Panc1 (cell line): ENCODE measurements around the gene U2SURP. TPM values are rescaled to one million over a fixed set of nuclear protein-coding genes. Genes with fewer than 3 reads are reported as not detected.

ENCODE experiments used
- ATAC-seq: fragments of 200-7000 bp; cut with Tn5 transposase; 2 replicates; pipeline ENCODE4 v1.9.1; 2020; ENCODE audit warnings: mild to moderate bottlenecking, moderate library complexity
- BruUV-seq: library from RNA; stranded (reverse); fragments of 400-500 nt; replicated peaks from 2 replicates; lab custom pipeline; 2021; lab: Mats Ljungman, UMichigan
- CTCF ChIA-PET: fragments of 300-600 bp; sonication (Branson Sonifier 250); formaldehyde crosslinking; loops from one replicate; lab custom pipeline; 2022; ENCODE audit warnings: antibody characterized with exemption; lab: Charles Lee
- POLR2A ChIA-PET: fragments of 300-600 bp; sonication (Branson Sonifier 250); formaldehyde crosslinking; loops from one replicate; lab custom pipeline; 2022; ENCODE audit warnings: antibody characterized with exemption; lab: Charles Lee
- DNase-seq: peaks from one replicate; pipeline ENCODE4 v3.0.0-alpha.2; 2010; ENCODE audit warnings: low read depth, low spot score
- H3K27ac ChIP-seq: 2 replicates; pipeline ENCODE4 v1.5.1; 2011; ENCODE audit warnings: mild to moderate bottlenecking, low read length, inconsistent platforms
- H3K27me3 ChIP-seq: fragments of 200-500 bp; sonication (Bioruptor generic); 2 replicates; pipeline ENCODE4 v1.6.0; 2014; ENCODE audit warnings: low read length, inconsistent platforms; ENCODE audit not compliant: control insufficient read depth, insufficient read depth
- H3K36me3 ChIP-seq: fragments of 200-500 bp; sonication (Bioruptor generic); 2 replicates; pipeline ENCODE4 v1.5.1; 2014; ENCODE audit warnings: inconsistent platforms, mild to moderate bottlenecking, low read length, moderate library complexity; ENCODE audit not compliant: control insufficient read depth, insufficient read depth
- H3K4me1 ChIP-seq: 2 replicates; pipeline ENCODE4 v1.5.1; 2011; ENCODE audit warnings: inconsistent platforms, mild to moderate bottlenecking, low read length, moderate library complexity; ENCODE audit not compliant: control insufficient read depth, insufficient read depth
- H3K4me3 ChIP-seq, 2 experiments: 2 replicates each; pipeline ENCODE4 v1.5.1; 2011 to 2012; ENCODE audit warnings: low read depth in 2 of 2, low read length in 2 of 2, mild to moderate bottlenecking in 2 of 2, inconsistent platforms in 1 of 2, moderate library complexity in 1 of 2
- H3K9me3 ChIP-seq: fragments of 200-500 bp; sonication (Bioruptor generic); 2 replicates; pipeline ENCODE4 v1.5.1; 2014; ENCODE audit warnings: low read depth, mild to moderate bottlenecking, inconsistent platforms, low read length, moderate library complexity; ENCODE audit not compliant: control insufficient read depth, insufficient read depth
- CTCF ChIP-seq: fragments of 450-650 bp; IDR thresholded peaks from 2 replicates; pipeline ENCODE4 v1.5.1; 2017; ENCODE audit warnings: mild to moderate bottlenecking
- POLR2AphosphoS5 ChIP-seq: IDR thresholded peaks from 2 replicates; pipeline ENCODE4 v1.6.1; 2012; ENCODE audit warnings: mild to moderate bottlenecking, low read depth, low read length, moderate library complexity
- REST ChIP-seq, 2 experiments: IDR thresholded peaks; 2 replicates each; pipeline ENCODE4 v1.6.1; 2011 to 2012; ENCODE audit warnings: low read depth in 2 of 2, control low read depth in 1 of 2, low read length in 1 of 2, mild to moderate bottlenecking in 1 of 2, moderate library complexity in 1 of 2; ENCODE audit not compliant: insufficient read depth in 1 of 2
- SIN3A ChIP-seq: IDR thresholded peaks from 2 replicates; pipeline ENCODE4 v1.6.1; 2012; ENCODE audit warnings: low read depth, mild to moderate bottlenecking, low read length, moderate library complexity, borderline replicate concordance; ENCODE audit not compliant: insufficient read depth
- TCF7L2 ChIP-seq: IDR thresholded peaks from 2 replicates; pipeline ENCODE4 v1.6.1; 2011; ENCODE audit warnings: mild to moderate bottlenecking, low read depth, low read length, inconsistent platforms
- in situ Hi-C: cut with HindIII; loops from 2 replicates; pipeline ENCODE4 v1.10.0; 2016; ENCODE audit warnings: low sequenced_read_pairs, low pct_unique_long_range_greater_than_20kb
- intact Hi-C: fragments of 100-400 bp; cut with micrococcal nuclease; formaldehyde crosslinking; loops from one replicate; pipeline ENCODE4 v1.10.0; 2022; ENCODE audit not compliant: unreplicated experiment
- total RNA-seq: library from RNA; stranded (reverse); gene quantifications from one replicate; pipeline ENCODE4 v1.2.1, GENCODE V29; 2021; ENCODE audit not compliant: unreplicated experiment

The U2SURP gene
- total RNA-seq, 1 experiment from 2014 or later = 135 TPM

DNA sequence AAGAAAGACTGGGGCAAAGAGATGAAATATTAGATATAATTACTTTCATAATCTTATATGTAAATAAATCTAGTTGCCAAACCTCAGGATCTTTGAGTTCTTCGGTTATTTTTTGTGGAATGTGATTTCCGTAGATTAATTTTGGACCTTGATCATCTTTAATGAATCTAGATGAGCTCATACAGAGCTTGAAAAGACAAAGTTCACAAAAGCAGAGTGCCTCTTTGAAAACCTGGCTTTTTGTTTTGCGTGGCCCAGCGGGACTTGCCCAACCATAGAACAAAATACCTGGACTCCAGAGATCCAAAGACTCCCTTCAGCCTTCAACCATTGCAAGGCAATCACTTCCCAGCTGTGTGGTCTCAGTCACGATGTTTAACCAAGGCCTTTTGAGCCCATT is 63.4 kb downstream of the U2SURP start:
- H3K27me3 ChIP-seq = no peaks in the 10 kb centered on the region
- no peak overlapping the region for H3K4me3 ChIP-seq
- peaks cover 9% of the 10 kb centered on the region; the same call in 1 of the 2 replicates for H3K36me3 ChIP-seq
- ATAC-seq (no peak), DNase-seq (no peak)
- intact Hi-C loops = no loop called here
- no peak overlapping the region for H3K27ac ChIP-seq
- H3K4me1 ChIP-seq = no peaks in the 10 kb centered on the region
- TF ChIP-seq CTCF (no peak), SIN3A (no peak), POLR2AphosphoS5 (no peak), TCF7L2 (no peak), REST (IDR thresholded peaks at IDR 0.05; ENCODE audit: insufficient read depth in 1 of 2, low read depth in 2 of 2, low read length in 1 of 2) (no peak)
- no peaks in the 10 kb centered on the region for H3K9me3 ChIP-seq
- BruUV-seq = no TSS peak
- in situ Hi-C loops = no loop called here
- POLR2A ChIA-PET = no interaction called here
- CTCF ChIA-PET = no interaction called here

GRCh38 chr3:143065364-143065763 is 64.0 kb downstream of the U2SURP start:
- ChIA-PET POLR2A (no interaction called here), CTCF (no interaction called here)
- H3K27me3 ChIP-seq = no peaks in the 10 kb centered on the region
- H3K9me3 ChIP-seq = no peaks in the 10 kb centered on the region
- no peak overlapping the region for H3K4me3 ChIP-seq
- ATAC-seq = peak; percentile 36; the same call in 1 of the 2 replicates
- no TSS peak for BruUV-seq
- H3K4me1 ChIP-seq = no peaks in the 10 kb centered on the region
- in situ Hi-C loops = no loop called here
- TF ChIP-seq REST (IDR thresholded peaks at IDR 0.05; ENCODE audit: insufficient read depth in 1 of 2, low read depth in 2 of 2, low read length in 1 of 2) = no peak
- TF ChIP-seq TCF7L2 = no peak
- TF ChIP-seq POLR2AphosphoS5 = no peak; the same call in 1 of the 2 replicates
- intact Hi-C loops = no loop called here
- no peak for DNase-seq
- no peak overlapping the region for H3K27ac ChIP-seq
- H3K36me3 ChIP-seq = peaks cover 9% of the 10 kb centered on the region; the same call in 1 of the 2 replicates
